ENCODE data around the gene ADAMTS6.
"Not testable (repeated sequence)": the region's sequence is repeated elsewhere in the genome, so short reads cannot be mapped to it uniquely, and the experiment has no call there.

The ADAMTS6 gene

DNA sequence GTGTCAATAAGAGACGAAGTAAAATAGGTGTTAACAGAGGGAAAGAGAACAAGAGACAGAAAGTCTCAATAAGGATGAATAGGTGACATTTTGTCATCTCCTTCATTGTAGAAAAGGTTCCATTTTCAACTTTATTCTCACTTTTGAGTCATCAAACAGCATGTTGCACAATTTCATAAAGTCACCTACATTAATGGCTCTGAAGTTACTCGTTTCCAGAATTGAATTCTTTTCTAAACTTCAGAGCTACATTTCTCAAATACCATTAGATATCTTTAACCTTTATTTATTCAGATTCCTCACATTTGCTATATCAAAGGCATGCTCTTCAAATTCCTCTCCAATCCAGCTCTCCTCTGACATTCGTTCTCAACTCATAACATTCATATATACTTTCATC, 13.1 kb downstream of the ADAMTS6 start:
- no peak for FAIRE-seq

DNA sequence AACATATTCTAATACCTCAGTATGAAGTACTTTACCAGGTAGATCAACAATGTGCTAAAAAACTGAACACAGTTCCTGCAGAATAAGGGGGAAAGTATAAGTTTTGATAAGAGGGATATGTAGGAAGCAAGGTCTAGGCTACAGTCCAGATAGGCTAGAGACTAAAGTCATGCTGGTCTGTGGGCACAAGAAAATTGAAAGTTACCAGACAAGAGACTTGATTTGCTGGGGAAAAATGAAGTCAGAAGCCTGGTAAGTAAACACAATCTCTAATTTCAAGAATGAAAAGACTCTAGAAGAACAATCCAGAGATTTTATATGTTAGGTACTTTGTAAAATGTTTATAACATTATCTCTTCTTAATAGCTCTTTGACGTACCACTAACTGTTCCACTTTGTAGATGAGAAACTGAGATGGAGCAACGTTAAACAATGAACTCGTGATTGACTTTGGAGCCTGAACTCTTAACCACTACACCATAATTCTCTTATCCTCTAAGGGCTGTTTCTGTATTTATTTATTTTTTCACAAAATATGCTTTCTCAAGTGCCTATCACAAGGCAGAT, 19.5 kb downstream of the ADAMTS6 start:
- DNase-seq (ENCODE audit: low spot score) = no peak

More for the DNA sequence above, 13.1 kb downstream of the ADAMTS6 start:
- no peak for DNase-seq (ENCODE audit: low spot score)

DNA sequence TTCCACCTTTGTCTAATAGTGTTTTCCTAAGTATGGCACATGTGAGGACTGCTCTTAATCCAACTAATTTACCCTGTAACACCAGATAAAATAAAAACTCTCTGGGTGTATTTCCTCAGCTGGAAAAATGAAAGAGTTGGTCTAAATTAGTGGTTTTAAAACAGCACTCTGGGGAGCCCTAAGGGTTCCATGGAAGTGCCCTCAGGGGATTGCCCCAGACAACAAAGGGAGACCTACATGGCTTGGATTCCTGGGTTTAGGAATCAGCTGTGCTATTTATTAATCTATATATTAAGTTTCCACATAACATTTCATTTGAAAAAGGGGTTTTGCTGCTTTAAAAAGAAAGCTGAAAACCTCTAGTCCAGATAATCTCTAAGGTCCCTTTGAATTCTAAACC, 20.2 kb downstream of the ADAMTS6 start:
- DNase-seq (ENCODE audit: low spot score) (no peak), FAIRE-seq (no peak)

More for the DNA sequence above, 19.5 kb downstream of the ADAMTS6 start:
- no peak for FAIRE-seq

- FAIRE-seq (no peak), DNase-seq (ENCODE audit: low spot score) (no peak)
These were observed 21.7 kb downstream of the ADAMTS6 start for GRCh38 chr5:65459995-65460394.

- DNase-seq (ENCODE audit: low spot score) = no peak
- FAIRE-seq = no peak
These were observed 26.7 kb downstream of the ADAMTS6 start for GRCh38 chr5:65455064-65455463.

DNA sequence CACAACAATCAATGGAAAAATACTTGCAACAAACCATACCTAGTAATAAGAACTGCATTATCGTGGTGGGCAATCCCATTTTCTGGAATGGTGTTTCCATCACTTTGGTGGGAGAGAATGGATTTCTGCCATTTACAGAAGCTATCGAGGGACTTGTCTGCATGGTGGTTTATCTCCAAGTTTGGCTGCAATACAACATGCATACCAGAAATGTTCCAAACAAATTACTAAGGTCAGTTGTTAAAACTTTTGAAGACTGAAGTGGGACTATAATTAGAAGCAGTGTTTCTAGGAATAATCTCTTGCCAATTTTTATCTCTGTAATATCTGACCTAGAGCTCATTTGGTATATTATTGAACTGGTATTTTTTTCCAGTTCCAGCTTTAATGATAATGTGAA, 30.3 kb downstream of the ADAMTS6 start:
- DNase-seq (ENCODE audit: low spot score) = no peak

DNA sequence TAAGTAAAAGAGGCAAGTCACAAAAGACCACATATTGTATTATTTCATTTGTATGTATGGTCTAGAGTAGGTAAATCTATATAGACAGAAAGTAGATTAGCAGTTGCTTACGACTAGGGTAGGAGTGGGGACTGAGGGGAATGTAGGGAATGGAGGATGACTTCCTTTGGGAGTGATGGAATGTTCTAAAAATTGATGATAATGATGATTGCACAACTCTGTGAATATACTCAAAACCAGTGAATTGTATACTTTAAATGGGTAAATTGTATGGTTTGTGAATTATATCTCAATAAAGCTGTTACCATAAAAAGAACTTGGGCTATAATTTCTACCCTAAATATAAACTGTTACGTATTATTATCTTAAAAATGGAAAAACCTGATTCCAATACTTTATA, 35.0 kb downstream of the ADAMTS6 start:
- DNase-seq (ENCODE audit: low spot score) (no peak), FAIRE-seq (no peak)

More for the DNA sequence above, 30.3 kb downstream of the ADAMTS6 start:
- no peak for FAIRE-seq

GRCh38 chr5:65441800-65442199, 39.9 kb downstream of the ADAMTS6 start:
- DNase-seq (ENCODE audit: low spot score) (no peak), FAIRE-seq (no peak)

DNA sequence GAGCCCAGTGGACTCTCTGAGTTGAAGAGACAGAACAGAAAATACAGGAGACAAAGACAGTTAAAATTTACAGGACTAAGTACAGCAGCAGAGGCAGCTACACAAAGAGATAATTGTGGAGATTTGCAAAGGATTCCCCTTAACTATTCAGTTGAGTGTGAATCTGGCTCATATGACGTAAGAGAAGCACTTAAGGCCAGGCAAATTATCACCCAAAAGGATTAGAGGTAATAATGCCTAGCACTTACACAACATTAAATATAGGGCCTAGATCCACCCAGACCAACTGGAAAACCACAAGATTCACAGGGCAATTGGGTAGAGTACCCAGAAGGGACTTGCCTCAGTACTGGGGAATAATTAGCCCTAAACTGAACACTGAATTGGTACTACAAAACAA, 41.3 kb downstream of the ADAMTS6 start:
- no peak for DNase-seq (ENCODE audit: low spot score)
- FAIRE-seq = no peak

DNA sequence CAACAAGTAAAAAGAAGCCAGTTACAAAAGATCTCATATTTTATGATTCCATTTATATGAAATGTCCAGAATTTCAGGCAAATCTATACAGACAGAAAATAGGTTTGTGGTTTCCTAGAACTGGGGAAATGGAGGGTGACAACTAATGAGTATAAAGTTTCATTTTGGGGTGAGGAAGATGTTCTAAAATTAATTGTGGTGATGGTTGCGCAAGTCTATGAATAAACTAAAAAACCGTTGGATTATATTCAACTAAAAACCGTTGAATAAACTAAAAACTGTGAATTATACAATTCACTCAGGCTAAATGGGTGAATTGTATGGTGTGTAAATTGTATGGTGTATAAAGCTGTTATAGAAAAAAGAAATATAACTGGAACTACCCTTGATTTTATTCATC, 47.6 kb downstream of the ADAMTS6 start:
- FAIRE-seq (no peak), DNase-seq (ENCODE audit: low spot score) (no peak)

- FAIRE-seq = no peak
- no peak for DNase-seq (ENCODE audit: low spot score)
These were observed 55.1 kb downstream of the ADAMTS6 start for GRCh38 chr5:65426656-65427055.

GRCh38 chr5:65423623-65424022, 58.1 kb downstream of the ADAMTS6 start:
- DNase-seq (ENCODE audit: low spot score) (no peak), FAIRE-seq (no peak)

DNA sequence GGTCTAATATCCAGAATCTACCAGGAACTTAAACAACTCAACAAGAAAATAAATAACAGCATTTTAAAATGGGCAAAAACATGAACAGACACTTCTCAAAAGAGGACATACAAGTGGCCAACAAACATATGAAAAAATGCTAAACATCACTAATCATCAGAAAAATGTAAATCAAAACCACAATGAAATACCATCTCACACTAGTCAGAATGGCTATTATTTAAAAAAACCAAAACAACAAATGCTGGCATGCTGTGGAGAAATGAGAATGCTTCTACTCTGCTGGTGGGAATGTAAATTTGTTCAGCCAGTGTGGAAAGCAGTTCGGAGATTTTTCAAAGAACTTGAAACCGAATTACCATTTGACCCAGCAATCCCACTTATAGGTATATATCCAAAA, 63.1 kb downstream of the ADAMTS6 start:
- FAIRE-seq (no peak), DNase-seq (ENCODE audit: low spot score) (no peak)

DNA sequence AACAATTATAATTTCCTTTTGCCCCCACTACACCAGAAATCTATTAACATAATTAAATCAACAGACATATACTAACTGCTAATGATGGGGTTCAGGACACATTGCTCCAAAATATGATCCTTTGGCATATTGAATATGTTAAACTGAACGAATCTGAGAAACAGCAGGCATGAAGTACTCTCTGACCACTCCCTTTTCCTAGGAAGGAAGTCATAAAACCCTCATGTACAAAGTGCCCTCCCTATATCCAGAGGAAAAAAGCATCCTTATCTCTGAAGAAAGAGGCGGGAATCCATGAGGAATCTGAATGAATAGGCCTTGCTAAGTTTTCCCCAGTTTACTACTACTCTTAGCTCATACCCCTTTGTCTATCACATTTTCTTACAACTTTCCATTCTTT, 67.9 kb downstream of the ADAMTS6 start:
- FAIRE-seq = no peak
- DNase-seq (ENCODE audit: low spot score) = no peak

- DNase-seq (ENCODE audit: low spot score) = no peak
- FAIRE-seq = no peak
These were observed 68.9 kb downstream of the ADAMTS6 start for GRCh38 chr5:65412842-65413241.

- FAIRE-seq = no peak
- DNase-seq (ENCODE audit: low spot score) = no peak
These were observed 70.4 kb downstream of the ADAMTS6 start for GRCh38 chr5:65411356-65411755.

GRCh38 chr5:65395526-65396155, 86.1 kb downstream of the ADAMTS6 start:
- no peak for DNase-seq (ENCODE audit: low spot score)
- FAIRE-seq = no peak

GRCh38 chr5:65394087-65394486, 87.6 kb downstream of the ADAMTS6 start:
- DNase-seq (ENCODE audit: low spot score) (peak; percentile 20), FAIRE-seq (peak; percentile 42)

DNA sequence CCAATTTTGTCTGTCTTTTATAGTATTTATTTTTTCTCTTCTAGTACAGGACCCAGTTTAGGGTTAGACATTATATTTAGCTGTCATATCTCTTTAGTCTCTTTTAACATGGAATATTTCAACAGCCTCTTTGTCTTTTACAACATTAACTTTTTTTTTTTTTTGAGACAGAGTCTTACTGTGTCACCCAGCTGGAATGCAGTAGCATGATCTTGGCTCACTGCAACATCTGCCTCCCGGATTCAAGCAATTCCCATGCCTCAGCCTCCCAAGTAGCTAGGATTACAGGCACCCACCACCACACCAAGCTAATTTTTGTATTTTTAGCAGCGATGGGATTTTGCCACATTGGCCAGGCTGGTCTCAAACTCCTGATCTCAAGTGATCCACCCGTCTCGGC, 90.1 kb downstream of the ADAMTS6 start:
- no peak for DNase-seq (ENCODE audit: low spot score)
- FAIRE-seq = no peak

- no peak for FAIRE-seq
- no peak for DNase-seq (ENCODE audit: low spot score)
These were observed 91.5 kb downstream of the ADAMTS6 start for GRCh38 chr5:65390208-65390607.

- no peak for DNase-seq (ENCODE audit: low spot score)
- no peak for FAIRE-seq
These were observed 97.9 kb downstream of the ADAMTS6 start for GRCh38 chr5:65383859-65384258.

DNA sequence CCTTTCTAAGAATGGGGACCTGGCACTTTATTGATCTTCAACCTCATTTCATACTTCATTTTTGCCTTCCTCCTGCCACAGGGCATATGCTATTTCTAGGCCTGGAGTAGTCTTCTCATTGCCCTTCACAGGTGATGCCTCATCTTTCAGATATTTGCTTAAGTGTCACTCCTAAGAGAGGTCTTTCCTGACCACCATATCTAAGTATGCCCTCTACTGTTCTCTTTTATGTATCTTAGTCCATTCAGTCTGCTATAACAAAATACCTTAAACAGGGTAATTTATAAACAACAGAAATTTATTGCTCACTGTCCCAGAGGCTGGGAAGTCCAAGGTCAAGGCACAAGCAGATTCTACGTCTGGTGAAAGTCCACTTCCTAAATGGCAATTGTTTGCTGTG, 99.1 kb downstream of the ADAMTS6 start:
- DNase-seq (ENCODE audit: low spot score) = no peak
- FAIRE-seq = no peak

GRCh38 chr5:65370505-65370904, 111.2 kb downstream of the ADAMTS6 start:
- FAIRE-seq = not testable (repeated sequence)

More at GRCh38 chr5:65370505-65370904, 111.2 kb downstream of the ADAMTS6 start:
- DNase-seq (ENCODE audit: low spot score) = not testable (repeated sequence)
